ENCODE results near the gene TRIP12.
"Not testable (repeated sequence)": the region's sequence is repeated elsewhere in the genome, so short reads cannot be mapped to it uniquely, and the experiment has no call there.

Gene TRIP12

DNA sequence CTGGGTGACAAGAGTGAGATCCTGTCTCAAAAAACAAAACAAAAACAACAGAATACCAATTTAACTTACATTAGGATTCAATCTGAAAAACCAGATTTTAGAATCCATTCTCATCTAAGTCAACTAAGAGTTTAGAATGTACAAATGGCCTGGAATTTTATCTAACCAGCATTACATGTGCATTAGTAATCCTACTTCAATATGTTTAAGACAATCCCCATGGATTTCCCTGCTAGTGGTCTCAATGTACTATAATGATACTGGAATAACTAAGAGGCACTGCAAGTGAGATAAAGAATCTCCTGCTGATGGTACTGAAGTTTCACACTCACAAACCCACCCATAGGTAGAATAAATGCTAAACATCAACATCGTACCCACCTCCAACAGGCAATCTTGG is 153.6 kb downstream of the TRIP12 start:
- DNase-seq (ENCODE audit: low read depth): no peak

- no peak for DNase-seq (ENCODE audit: low read depth)
These were observed 156.1 kb downstream of the TRIP12 start for GRCh38 chr2:229765721-229766120.

GRCh38 chr2:229761663-229762062 is 160.1 kb downstream of the TRIP12 start:
- DNase-seq (ENCODE audit: low read depth): no peak

DNA sequence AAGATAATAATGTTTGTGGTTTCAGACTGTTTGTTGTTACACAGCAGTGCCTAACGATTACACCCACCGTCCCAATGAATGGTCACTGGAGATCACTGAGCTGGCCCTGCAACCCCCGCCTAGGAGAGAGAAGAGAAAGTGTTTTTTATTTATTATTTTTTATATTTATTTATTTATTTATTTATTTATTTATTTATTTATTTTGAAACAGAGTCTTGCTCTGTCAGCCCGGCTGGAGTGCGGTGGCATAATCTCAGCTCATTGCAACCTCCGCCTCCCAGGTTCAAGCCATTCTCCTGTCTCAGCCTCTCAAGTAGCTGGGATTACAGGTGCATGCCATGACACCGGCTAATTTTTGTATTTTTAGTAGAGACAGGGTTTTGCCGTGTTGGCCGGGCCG is 164.3 kb downstream of the TRIP12 start:
- DNase-seq (ENCODE audit: low read depth): not testable (repeated sequence)

- DNase-seq (ENCODE audit: low read depth): no peak
These were observed 168.7 kb downstream of the TRIP12 start for GRCh38 chr2:229752970-229753729.

- DNase-seq (ENCODE audit: low read depth): no peak
These were observed 172.0 kb downstream of the TRIP12 start for GRCh38 chr2:229749779-229750178.

DNA sequence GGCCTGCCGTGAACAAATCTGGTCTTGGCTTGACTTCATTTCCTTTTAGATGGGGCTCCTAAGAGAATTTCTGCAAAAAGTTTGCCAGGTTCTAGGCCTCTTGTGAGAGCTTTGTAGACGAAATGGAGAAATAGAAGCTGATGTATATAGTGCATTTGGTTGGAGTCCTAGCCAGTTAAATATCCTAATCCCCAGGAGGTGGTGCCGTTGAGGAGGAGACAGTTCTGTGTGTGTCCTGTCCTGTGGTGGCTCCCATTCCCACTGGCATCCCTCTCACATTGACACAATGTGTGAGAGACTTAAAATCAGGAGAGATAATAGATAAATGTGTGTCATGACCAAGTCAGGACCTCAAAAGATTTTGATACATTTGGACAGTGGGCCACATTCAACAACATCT is 172.9 kb downstream of the TRIP12 start:
- no peak for DNase-seq (ENCODE audit: low read depth)

DNA sequence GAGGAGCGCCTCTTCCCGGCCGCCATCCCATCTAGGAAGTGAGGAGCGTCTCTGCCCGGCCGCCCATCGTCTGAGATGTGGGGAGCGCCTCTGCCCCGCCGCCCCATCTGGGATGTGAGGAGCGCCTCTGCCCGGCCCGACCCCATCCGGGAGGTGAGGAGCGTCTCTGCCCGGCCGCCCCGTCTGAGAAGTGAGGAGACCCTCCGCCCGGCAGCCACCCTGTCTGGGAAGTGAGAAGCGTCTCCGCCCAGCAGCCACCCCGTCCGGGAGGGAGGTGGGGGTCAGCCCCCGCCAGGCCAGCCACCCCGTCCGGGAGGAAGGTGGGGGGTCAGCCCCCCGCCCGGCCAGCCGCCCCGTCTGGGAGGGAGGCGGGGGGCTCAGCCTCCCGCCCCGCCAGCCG is 179.1 kb downstream of the TRIP12 start:
- not testable (repeated sequence) for DNase-seq (ENCODE audit: low read depth)

DNA sequence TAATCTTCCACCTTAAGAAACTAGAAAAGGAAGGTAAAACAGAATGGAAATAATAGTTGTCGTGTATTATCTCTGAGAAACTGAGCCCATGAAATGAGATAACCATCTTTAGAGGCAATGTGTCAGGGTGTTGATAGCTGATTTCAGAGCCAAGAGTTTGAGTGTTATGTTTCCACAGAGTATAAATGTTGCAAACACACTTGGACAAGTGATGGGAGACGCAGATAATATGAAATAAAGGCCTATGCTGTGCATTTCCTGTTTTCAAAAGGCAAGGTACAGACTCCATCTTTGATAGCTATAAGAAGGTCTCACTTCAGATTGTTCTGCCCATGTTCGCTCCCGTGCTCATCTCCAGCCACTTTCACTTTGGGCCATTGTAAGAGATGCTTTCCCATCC is 181.5 kb downstream of the TRIP12 start:
- no peak for DNase-seq (ENCODE audit: low read depth)

GRCh38 chr2:229738024-229738625 is 183.7 kb downstream of the TRIP12 start:
- DNase-seq (ENCODE audit: low read depth): no peak

DNA sequence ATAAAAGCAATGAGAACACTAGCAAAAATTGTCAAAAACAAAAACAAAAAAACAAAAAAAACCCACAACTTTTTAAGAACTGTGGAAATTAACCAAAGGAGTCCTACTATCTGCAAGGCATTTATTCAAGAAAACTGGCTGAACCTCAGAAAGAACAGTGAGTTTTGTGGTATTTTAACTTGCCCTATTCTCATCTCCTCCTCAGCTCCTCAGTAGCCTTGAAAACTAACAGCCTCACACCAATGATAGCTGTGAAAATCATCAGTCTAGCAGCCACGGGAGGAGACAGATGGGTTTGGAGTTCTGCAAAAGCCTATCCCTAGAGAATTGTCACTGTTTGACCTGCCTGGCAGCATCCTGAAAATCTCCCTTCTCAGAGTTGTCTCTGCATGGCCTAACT is 187.4 kb downstream of the TRIP12 start:
- no peak for DNase-seq (ENCODE audit: low read depth)

DNA sequence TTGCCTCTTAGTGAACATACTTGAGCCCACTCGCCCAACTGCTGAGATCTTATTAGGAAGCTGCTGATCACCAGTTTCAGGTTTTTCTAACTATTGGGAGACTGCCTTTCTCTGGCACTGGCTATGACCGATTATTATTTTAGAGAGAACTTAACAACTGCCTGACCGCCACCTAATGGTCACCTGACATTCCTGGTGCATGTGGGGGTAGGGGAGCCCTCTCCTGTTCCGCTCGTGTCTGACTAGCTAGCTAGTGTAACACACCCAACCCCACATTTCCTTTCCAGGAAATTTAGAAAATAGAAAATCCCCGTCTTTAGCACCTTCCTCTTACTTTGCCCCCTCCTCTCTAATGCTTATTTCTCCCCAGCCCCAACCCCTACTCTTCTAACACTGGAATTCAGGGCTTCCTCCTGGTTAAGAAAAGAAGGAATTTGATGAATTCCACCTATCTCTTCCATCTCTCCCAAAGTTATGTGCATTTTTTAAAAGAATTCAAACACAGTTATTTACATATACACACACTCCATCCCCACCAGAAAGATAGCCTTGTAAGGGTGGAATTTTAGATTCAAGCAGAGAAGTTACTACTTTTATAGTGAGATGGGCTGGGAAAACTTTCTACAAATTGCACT is 188.1 kb downstream of the TRIP12 start:
- no peak for DNase-seq (ENCODE audit: low read depth)

DNA sequence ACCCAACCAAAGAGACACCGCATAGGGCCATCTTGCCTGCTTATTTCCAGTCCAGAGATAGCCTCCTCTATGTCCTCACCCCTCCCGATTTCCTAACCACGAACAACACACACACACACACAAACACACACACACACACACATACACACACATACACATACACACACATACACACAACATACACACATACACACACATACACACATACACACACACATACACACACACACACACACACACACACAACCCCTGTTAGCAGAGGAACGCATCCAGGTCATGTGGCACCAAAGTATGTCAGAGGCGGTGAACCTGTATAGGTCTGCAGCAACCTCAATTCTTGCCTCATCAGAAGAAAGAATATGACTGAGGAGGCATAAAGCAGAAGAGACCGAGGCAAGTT is 188.9 kb downstream of the TRIP12 start:
- no peak for DNase-seq (ENCODE audit: low read depth)

GRCh38 chr2:229731916-229732315 is 189.9 kb downstream of the TRIP12 start:
- peak; percentile 20 for DNase-seq (ENCODE audit: low read depth)

DNA sequence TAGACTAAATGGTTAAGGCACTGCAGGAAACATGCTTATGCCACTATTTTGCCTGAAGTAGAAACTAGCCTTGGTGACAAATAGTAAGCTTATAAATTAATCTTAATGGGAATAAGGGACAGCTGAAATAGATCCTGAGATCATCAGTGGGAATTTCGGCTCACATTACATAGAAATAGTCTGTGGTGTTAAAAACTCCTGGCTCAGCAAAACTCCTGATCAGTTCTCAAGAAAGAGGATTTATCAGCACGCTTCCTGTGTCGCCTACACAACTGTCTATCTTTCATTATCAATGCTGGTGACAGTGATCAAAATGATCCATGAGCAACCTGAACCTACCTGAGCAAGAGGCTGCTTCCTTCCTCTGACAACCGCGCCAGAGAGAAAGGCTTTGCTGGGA is 190.4 kb downstream of the TRIP12 start:
- no peak for DNase-seq (ENCODE audit: low read depth)

GRCh38 chr2:229728370-229728769 is 193.4 kb downstream of the TRIP12 start:
- DNase-seq (ENCODE audit: low read depth): no peak

- DNase-seq (ENCODE audit: low read depth): no peak
These were observed 195.2 kb downstream of the TRIP12 start for GRCh38 chr2:229726643-229727042.

- no peak for DNase-seq (ENCODE audit: low read depth)
These were observed 195.9 kb downstream of the TRIP12 start for GRCh38 chr2:229725716-229726574.

DNA sequence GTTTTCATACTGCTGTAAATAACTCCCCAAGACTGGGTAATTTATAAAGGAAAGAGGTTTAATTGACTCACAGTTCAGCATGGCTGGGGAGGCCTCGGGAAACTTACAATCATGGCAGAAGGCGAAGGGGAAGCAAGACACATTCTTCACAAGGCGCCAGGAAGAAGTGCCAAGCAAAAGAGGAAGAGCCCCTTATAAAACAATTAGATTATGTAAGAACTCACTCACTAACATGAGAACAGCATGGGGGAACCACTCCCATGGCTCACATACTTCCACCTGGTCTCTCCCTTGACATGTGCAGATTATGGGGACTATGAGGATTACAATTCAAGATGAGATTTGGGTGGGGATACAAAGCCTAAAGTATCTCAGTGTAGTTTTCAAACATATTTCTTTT is 198.6 kb downstream of the TRIP12 start:
- DNase-seq (ENCODE audit: low read depth): not testable (repeated sequence)

DNA sequence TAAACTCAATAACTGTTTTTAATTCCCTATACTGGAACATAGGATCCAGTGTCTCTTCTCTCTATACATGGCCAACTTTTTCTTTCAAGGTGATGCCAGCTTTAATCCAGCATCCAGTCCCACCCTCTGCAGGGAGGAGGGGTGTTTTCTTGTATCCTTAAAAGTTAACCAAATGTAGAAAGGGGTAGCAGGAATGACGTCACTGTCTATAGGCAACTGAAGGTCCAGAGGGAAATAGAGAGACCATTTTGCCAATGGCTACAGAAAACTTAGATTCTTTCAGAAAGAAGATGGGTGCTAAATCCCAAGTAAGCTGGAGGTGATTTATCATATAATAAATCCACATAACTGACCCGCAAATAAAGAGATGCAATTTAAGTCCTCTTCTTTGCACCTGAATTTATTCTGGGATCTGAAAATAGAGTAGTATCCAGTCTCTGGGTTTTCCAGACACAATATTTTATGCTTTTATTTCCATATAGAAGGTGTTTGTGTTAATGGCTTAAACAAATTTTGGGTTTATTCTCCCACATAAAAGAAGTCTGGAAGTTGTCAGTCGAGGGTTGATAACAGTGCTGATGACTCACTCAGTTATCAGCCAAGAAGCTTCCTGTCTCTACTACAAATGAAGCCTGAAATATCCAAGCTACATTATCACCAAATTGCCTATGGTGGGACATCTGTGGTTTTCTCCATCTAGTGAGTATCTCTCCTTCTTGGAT is 201.7 kb downstream of the TRIP12 start:
- no peak for DNase-seq (ENCODE audit: low read depth)

DNA sequence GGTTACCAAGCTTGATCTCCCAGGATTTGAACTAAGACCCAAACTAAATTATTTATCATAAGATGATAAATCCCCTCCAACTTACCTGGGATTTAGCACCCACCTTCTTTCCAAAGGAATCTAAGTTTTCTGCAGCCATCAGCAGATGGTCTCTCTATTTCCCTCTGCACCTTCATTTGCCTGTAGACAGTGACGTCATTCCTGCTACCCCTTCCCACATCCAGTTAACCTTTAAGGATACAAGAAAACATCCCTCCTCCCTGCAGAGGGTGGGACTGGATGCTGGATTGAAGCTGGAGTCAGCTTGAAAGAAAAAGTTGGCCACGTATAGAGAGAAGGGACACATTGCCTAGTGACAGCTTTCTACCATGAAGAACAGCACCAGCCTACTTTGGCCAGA is 203.8 kb downstream of the TRIP12 start:
- DNase-seq (ENCODE audit: low read depth): no peak

Data from GM04504 (cell line).